T1000 (cell line): Measurements from ENCODE around the gene ITGAD.

Source experiments
- DNase-seq: peaks from one replicate; lab custom pipeline; 2025; ENCODE audit warnings: mixed read lengths; lab: John Stamatoyannopoulos, UW

The ITGAD gene

GRCh38 chr16:31365131-31365865, 27.8 kb upstream of the ITGAD start:
- DNase-seq: no peak

GRCh38 chr16:31367853-31368252, 25.3 kb upstream of the ITGAD start:
- no peak for DNase-seq

- no peak for DNase-seq
These were observed 22.1 kb upstream of the ITGAD start for GRCh38 chr16:31371008-31371407.

- DNase-seq: no peak
These were observed 21.3 kb upstream of the ITGAD start for GRCh38 chr16:31371619-31372484.

GRCh38 chr16:31373235-31373634, 19.9 kb upstream of the ITGAD start:
- no peak for DNase-seq

DNA sequence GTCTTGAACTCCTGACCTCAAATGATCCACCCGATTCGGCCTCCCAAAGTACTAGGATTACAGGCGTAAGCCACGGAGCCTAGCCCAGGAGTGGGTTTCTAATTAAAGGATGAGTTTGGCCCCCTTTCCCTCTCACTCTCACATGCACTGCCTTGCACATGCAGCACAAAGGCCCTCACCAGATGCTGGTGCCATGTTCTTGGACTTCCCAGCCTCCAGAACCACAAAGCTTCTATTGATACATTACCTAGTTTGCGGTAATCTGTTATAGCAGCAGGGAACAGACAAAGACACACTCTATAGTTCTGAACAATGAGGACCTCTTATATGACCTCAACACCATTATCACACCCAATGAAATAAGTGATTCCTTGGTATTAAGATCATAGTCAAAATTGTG, 17.9 kb upstream of the ITGAD start:
- no peak for DNase-seq

- no peak for DNase-seq
These were observed 16.4 kb upstream of the ITGAD start for GRCh38 chr16:31376705-31377104.

DNA sequence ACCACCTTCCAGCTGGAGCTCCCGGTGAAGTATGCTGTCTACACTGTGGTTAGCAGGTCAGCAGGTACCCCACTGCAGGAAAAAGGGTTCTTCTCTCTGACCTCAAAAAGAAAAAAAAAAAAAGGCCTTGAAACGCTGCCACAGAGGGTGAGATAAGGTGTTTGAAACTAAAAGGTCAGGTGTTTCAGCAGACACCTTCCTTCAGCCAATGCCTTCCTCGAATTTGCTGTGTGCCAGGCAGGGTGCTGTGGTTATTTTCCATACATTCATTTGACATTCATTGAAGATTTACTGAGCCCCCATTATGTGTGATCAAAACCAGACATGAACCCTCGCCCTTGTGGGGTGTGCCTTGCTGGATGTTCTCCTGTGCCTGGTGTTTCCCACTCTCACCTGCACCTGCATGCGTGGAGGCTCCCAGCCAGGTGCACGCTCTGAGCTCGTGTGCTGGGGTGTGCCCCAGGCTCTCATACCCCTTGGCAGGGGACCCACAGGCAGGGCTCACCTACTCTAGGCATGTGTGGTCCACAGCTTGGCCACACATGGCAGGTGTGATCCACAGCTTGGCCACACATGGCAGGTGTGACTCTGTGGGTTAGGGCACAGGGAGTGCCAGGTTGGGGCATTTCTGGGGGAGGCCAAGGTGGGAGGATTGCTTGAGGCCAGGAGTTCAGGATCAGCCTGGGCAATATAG, 15.8 kb upstream of the ITGAD start:
- no peak for DNase-seq

GRCh38 chr16:31380201-31380600, 12.9 kb upstream of the ITGAD start:
- no peak for DNase-seq

- DNase-seq: no peak
These were observed 10.5 kb upstream of the ITGAD start for GRCh38 chr16:31382485-31383161.

DNA sequence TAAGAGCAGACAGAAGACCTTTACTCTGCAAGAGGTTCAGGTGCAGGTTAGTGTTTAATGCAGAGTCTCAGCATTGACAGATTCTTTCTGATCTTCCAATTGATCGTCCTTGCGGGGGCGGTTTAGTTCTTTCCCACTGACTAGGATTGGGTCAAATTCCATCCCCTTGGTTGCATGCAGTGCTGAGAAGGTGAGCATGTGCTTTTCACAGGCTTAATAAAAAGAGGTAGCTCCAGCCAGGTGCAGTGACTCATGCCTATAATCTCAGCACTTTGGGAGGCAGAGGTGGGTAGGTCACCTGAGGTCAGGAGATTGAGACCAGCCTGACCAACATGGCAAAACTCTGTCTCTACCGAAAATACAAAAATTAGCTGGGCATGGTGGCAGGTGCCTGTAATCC, 7.5 kb upstream of the ITGAD start:
- DNase-seq: no peak

GRCh38 chr16:31386157-31386984, 6.8 kb upstream of the ITGAD start:
- DNase-seq: no peak

- DNase-seq: no peak
These were observed 4.6 kb upstream of the ITGAD start for GRCh38 chr16:31388535-31388934.

- no peak for DNase-seq
These were observed 2.6 kb upstream of the ITGAD start for GRCh38 chr16:31390504-31391041.

- no peak for DNase-seq
These were observed 2.5 kb downstream of the ITGAD start for GRCh38 chr16:31395647-31396046.

GRCh38 chr16:31397096-31397660, 4.0 kb downstream of the ITGAD start:
- no peak for DNase-seq

DNA sequence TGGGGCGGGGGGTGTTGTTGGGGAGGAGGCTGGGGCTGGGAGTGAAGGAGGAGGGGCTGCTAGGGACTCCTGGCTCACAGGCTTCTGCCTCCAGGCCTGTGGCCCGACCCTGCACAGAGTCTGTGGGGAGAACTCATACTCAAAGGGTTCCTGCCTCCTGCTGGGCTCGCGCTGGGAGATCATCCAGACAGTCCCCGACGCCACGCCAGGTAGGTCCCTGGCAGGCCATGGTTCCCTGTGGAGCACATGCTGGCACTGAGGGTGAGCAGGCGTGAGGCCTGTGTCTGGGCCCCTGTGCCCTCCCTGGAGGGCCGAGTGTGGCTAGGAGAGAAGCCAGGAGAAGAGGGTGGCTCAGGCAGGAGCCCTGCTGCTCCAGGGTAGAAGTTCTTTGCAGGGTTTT, 4.6 kb downstream of the ITGAD start:
- no peak for DNase-seq

- no peak for DNase-seq
These were observed 7.1 kb downstream of the ITGAD start for GRCh38 chr16:31400191-31400590.

DNA sequence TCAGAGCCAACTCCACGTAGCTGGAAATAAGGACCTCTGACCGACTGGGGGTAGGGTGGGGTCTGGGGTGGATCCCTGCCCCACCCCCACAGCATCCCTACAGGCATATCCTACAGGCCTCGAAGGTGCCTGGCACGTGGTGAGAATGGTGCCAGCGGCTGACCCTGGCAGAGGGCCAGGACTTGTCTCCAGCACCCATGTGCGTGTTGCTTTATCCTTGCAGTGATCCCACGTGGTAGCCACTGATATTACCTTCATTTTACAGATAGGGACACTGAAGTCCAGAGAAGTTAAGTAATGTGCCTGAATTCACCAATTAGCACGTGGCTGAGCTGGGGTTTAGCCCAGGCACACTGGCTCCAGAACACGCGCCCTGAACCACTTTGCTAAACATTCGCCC, 8.3 kb downstream of the ITGAD start:
- DNase-seq: no peak

DNA sequence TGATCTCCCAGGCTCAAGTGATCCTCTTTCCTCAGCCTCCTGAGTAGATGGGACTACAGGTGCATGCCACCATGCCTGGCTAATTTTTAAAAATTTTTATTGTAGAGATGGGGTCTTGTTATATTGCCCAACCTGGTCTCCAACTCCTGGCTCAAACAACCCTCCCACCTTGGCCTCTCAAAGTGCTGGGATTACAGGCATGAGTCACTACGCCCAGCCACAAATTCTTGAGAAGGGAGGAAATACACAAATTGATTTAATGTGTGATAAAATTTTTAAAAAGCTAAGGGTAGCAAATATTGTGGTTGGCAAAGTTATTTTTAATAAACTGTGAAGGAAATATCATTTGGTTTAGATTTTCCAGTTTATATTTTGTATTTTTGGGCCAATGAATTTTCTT, 9.6 kb downstream of the ITGAD start:
- no peak for DNase-seq
